GM21786 (cell line): ENCODE measurements around the gene PKMYT1.
"Not testable (repeated sequence)": the region's sequence is repeated elsewhere in the genome, so short reads cannot be mapped to it uniquely, and the experiment has no call there.

Experiments used
- ATAC-seq: cut with Tn5 transposase; IDR thresholded peaks from one replicate; pipeline ENCODE4 v1.9.1; 2021; ENCODE audit not compliant: unreplicated experiment

The PKMYT1 gene

DNA sequence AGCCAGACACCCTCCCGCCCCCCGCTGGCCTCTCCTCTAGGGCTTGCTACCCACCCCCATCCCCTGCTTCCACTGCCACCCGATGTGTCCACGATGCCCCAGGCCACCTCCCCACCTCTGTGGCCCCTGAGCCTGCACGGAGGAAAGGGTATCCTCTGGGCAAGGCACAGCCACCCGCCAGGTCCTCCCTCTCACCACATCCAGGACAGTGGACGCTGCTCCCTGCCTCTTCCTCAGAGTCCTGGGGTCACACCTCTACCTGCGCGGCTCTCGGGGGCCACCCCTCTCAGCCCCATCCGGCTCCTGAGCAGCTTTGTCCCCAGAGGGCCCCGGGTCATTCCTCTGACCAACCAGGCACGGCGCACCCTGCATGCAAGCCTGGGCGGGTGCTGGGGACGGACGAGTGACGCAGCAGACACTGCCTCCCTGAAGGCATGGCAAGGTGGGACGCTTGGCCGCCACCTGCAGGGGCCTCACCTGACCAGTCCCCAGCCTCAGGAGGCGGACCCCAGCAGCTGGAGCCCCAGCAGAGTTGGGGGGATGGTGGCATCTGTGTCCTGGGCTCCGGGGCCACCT lies 43.7 kb downstream of the PKMYT1 start:
- ATAC-seq = no peak

DNA sequence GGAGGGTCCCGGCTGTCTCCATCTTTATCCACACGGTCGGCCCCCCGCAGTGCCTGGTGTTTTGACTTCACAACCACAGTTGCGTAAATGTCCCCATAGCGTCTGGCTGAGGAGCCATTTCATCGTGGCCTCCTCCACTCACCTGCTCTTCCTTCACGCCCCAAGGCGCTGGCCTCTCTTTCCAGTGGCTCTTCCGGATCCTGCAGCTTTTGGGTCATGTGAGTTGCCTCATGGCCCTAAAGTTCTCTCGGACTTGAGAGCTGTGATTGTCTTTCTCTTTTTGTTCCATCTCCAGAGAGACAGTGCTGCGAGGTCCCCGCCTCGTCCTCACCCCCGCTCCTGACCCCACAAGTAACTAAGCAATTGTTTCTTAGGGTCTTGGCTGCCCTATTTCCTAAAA lies 45.8 kb downstream of the PKMYT1 start:
- no peak for ATAC-seq

DNA sequence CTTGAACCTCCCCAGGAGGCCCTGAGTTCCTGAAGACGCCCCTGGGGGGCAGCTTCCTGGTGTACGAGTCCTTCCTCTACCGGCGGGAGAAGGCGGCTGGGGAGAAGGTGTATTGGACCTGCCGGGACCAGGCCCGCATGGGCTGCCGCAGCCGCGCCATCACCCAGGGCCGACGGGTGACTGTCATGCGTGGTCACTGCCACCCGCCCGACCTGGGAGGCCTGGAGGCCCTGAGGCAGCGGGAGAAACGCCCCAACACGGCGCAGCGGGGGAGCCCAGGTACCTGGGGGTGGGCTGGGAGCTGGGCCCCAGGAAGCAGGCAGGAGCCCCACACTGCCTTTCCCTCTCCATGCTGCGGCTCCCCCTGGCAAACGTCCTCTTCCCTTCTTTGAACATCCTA lies 46.5 kb downstream of the PKMYT1 start:
- no peak for ATAC-seq

DNA sequence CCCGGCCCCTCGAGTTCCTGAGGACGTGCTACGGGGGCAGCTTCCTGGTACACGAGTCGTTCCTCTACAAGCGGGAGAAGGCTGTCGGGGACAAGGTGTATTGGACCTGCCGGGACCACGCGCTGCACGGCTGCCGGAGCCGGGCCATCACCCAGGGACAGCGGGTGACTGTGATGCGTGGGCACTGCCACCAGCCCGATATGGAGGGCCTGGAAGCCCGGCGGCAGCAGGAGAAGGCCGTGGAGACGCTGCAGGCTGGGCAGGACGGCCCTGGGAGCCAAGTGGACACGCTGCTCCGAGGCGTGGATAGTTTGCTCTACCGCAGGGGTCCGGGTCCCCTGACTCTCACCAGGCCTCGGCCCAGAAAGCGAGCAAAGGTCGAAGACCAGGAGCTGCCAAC lies 47.1 kb downstream of the PKMYT1 start:
- ATAC-seq = no peak

DNA sequence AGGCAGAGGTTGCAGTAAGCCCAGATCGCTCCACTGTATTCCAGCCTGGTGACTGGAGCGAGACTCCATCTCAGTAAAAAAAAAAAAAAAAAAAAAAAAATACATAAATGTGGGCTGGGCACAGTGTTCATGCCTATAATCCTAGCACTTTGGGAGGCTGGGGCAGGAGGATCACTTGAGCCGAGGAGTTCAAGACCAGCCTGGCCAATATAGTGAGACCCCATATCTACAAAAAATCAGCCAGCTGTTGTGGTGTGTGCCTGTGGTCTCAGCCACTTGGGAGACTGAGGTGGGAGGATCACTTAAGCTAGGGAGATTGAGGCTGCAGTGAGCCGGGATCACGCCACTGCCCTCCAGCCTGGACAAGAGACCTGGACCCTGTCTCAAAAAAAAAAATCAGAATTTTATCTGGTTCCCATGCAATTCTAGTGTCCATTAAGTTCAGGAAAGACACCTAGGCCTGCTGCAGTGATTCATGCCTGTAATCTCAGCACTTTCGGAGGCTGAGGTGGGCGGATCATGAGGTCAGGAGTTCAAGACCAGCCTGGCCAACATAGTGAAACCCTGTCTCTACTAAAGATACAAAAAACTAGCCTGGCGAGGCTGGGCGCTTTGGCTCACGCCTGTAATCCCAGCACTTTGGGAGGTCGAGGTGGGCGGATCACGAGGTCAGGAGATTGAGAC lies 48.9 kb downstream of the PKMYT1 start:
- ATAC-seq = not testable (repeated sequence)

DNA sequence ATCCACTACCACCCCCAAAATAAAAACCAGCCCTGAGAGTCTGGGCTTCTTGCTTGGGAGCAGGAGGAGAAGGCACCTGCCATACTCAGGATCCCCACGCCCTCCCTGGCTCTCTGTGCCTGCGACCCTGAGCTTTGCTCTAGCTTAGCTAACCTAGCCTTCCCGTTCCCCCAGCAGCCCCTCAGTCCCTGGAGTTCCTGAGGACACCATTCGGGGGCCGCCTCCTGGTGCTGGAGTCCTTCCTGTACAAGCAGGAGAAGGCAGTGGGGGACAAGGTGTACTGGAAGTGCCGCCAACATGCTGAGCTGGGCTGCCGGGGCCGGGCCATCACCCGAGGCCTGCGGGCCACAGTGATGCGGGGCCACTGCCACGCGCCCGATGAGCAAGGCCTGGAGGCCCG lies 50.0 kb downstream of the PKMYT1 start:
- ATAC-seq = no peak

DNA sequence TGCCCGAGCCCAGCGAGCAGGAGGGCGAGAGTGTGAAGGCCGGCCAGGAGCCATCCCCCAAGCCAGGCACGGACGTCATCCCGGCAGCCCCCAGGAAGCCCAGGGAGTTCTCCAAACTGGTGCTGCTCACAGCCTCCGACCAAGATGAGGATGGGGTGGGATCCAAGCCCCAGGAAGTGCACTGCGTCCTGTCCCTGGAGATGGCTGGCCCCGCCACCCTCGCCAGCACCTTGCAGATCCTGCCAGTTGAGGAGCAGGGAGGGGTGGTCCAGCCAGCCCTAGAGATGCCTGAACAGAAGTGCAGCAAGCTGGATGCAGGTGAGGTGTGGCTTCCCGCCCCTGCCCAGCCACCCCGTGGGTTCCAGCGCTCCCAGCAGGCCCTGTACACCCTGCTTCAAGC lies 50.6 kb downstream of the PKMYT1 start:
- no peak for ATAC-seq

DNA sequence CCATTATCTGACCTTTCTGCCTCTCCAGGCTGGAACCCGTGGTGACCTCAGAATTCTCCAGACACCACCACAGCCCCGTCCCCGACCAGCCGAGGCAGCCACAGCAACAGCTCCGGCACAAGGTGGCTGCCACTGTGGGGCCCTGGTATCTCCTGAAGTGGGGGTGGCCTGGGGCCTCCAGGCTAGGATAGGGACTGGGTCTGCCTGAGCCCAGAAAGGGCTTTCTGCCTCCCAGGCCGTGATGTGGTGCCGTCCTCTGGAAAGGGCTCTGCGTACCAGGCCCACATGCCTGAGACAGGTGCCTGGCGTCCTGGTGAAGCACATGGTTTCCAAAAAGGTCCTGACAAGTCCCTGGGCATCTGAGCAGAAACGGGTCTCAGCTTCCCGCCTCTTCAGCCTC lies 51.5 kb downstream of the PKMYT1 start:
- ATAC-seq = no peak

DNA sequence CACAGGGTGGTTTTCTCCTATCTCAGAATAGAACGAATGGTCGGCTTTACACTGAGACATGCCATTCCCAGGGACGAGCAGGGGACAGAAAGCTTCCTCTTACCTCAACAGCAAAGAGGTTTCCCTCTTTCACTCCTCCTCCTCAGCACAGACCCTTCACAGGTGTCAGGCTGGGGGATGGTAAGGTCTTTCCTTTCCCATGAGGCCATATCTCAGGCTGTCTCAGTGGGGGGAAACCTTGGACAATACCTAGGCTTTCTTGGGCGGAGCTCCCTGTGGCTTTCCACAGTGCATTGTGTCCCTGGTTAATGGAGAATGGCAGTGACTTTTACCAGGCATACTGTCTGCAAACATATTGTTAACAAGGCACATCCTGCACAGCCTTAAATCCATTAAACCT lies 52.1 kb downstream of the PKMYT1 start:
- ATAC-seq = not testable (repeated sequence)

DNA sequence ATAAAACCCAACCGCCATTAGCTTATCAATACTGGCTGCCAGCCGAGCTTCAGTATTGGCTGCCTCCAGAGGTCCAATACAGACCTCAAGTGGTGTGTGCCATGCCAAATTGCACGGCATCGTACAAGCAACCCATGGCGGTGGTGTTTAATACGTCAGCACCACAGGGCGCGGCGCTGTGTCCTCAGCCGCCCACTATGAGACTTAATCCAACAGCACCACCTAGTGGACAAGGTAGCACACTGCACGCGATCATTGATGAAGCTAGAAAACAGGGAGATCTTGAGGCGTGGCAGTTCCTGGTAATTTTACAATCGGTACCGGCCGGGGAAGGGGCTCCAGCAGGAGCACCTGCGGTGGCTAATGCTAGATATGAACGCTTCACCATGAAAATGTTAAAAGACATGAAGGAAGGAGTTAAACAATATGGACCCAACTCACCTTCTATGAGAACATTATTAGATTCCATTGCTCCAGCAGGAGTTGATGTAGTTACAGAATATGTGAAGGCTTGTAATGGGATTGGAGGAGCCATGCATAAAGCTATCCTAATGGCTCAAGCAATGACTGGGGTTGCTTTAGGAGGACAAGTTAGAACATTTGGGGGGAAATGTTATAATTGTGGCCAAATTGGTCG lies 53.1 kb downstream of the PKMYT1 start:
- ATAC-seq = no peak

DNA sequence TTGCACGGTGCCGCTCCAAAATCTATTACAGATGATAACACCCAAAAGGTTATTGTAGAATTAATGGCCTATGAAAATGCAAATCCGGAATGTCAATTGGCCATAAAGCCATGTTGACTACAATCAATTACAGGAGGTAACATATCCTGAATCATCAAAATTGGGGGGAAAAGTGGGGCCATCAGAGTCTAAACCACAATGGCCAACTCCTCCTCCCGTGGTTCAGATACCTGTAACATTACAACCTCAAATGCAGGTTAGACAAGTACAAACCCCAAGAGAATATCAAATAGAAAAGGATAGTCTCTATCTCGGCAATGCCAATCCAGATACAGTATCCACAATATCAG lies 53.6 kb downstream of the PKMYT1 start:
- ATAC-seq = no peak

DNA sequence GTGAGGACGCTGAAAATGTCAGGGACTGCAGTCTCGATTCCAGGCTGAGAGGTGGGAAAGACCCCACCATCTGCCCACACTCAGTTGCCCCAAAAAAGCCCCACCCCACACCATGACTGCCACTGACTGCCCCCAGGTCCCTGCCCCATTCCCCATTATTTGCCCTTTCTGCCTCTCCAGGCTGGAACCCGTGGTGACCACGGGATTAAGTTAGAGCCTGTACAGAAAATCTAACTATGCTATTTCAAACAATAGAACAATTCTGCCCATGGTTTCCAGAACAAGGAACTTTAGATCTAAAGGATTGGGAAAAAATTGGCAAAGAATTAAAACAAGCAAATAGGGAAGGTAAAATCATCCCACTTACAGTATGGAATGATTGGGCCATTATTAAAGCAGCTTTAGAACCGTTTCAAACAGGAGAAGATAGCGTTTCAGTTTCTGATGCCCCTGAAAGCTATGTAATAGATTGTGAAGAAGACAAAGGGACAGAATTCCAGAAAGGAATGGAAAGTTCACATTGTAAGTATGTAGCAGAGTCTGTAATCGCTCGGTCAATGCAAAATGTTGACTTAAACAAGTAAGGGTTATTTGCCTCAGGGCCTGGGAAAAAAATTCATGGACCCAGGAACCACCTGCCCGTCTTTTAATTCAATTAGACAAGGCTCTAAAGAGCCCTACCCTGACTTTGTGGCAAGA lies 54.1 kb downstream of the PKMYT1 start:
- ATAC-seq = no peak

DNA sequence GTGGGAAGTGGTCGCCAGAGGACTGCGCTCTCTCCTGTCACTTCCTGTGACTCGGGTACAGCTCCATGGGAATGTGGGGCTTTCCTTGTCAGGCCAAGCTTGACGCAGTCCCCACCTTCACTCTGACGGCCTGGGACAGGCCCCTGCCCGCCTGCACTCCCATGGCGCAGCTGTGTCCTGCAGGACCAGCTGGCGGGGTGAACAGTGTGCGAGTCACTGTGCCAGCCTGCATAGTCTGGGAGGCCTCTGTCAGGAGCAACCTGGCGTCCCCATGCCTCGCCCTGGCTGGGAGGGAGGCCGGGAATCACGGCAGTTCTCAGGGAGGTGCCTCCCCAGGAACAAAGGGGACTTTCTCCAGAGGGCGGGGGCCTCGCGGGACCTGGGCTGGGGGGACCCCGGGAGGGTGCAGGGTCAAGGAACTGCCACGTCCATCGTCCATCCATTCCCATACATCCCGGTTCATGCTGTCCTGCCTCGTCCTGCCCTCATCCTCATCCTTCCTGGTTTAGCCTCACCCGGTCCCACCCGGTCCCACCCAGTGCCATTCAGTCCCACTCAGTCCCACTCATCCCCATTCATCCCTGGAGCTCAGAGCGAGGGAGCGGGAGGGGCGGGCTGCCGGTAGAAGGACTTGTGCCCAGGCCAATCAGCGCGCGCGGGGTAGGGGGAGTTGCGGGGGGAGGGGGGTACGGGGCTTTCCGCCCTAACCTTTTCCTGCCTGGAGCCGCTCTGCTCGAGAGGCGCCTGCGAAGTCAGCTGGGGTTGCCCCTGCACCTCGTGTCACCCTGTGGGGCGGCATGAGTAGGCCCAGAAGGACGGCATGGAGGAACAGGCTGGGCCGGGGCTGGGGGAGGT lies 55.1 kb downstream of the PKMYT1 start:
- no peak for ATAC-seq

DNA sequence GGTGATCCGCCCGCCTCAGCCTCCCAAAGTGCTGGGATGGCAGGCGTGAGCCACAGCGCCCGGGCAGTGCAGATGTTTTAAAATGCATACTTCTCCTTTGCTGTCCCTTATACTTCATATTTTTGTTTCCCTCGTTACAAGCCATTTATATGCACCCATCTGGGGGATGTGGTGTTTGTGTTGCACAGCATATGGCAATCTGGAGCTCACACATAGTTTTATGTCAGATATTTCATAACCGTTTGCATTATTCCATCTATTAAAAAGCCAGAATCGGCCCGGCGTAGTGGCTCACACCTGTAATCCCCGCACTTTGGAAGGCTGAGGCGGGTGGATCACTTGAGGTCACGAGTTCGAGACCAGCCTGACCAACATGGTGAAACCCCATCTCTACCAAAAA lies 56.8 kb downstream of the PKMYT1 start:
- ATAC-seq = no peak
